D341Med (cell line): ENCODE data around the gene WNT3A.

Experiments used
- DNase-seq: peaks from one replicate; pipeline ENCODE4 v3.0.0; 2012; ENCODE audit warnings: low spot score

WNT3A gene

DNA sequence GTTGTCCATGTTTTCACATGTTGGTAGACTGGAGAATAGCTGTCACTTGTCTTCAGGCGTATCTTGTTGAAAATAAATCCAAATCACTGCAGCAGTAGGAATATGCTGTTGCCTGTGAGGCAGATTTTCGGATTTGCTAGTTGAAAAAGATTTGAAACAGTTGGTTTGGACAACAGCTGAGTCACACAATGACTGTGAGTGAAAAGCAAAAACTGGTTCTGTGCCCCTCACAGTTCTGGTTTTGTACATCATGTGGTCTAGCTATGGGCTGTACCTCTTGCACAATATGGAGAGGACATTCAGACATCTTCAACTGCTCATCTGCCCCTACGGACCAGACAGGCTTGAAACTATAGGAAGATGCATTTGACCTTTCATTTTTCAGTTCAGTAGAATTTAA lies 77.5 kb downstream of the WNT3A start:
- no peak for DNase-seq

DNA sequence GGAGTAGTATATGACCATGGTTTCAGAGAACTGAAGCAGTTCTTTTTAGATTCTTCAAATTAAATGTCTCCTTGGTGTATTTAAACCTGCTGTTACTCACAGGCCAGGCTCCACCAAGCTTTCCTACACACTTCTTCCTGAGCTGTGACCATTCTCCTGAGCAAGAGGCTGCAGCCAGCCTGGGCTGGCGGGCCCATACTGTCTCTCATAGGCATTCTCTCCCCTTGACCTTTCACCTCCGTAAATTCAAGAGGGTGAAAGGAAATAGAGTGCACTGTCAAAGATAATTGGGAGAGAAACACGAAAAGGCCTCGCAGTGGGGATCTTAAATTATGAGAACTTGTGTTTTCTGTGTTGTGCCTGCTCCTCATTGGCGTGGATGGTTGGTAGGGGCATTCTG lies 78.0 kb downstream of the WNT3A start:
- DNase-seq, result no peak

DNA sequence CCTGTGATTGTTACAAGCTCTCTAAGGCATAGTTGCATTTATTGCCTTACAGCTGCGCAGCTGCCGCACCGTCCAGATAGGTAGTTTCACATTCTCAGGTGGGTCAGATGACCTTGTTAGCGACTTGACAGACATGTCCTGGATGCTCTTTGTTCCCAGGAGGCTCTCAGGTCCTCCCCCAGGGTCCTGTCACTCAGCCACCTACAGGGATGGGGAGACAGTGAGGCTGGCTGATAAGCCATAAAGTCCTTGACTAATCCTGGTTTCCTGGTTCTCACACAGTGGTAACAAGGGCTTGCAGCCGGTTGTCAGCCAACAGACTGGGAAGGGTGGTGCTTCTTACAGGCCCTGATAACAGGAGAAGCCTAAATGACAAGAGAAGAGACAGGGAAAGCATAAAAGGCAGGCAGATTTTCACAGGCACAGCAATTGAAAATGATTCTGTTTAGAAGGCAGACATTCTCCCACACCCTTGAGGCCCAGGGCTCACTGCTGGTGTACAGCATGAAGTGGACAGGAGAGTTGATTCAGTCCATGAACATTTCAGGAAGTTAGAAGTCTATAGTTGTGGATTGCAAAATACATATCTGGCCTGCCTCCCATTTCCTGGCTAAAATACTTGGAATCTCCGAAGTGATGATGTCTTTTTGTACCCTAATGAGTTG lies 78.6 kb downstream of the WNT3A start:
- DNase-seq, result peak; percentile 67

DNA sequence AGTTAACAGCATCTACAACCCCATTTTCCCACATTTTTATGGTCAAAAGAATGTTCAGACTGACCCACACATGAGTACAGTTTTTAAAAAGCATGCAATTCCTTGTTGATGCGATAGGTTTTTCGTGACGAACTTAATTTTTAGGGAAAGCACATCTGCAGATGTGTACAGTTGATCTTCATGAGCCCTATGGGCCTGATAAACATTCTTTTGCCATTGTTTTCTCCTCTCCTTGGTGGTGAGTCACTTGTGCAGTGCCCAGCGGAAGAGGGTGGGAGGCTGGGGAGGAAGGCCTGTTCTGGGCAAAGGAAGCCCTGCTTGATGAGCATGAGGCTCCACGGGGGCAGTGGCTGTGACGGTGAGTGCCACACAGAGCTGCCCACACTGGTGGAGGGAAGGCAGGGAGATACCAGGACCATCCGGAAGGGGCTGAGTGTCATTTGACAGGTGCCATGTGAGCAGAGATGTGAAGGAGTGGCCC lies 81.0 kb downstream of the WNT3A start:
- no peak for DNase-seq

DNA sequence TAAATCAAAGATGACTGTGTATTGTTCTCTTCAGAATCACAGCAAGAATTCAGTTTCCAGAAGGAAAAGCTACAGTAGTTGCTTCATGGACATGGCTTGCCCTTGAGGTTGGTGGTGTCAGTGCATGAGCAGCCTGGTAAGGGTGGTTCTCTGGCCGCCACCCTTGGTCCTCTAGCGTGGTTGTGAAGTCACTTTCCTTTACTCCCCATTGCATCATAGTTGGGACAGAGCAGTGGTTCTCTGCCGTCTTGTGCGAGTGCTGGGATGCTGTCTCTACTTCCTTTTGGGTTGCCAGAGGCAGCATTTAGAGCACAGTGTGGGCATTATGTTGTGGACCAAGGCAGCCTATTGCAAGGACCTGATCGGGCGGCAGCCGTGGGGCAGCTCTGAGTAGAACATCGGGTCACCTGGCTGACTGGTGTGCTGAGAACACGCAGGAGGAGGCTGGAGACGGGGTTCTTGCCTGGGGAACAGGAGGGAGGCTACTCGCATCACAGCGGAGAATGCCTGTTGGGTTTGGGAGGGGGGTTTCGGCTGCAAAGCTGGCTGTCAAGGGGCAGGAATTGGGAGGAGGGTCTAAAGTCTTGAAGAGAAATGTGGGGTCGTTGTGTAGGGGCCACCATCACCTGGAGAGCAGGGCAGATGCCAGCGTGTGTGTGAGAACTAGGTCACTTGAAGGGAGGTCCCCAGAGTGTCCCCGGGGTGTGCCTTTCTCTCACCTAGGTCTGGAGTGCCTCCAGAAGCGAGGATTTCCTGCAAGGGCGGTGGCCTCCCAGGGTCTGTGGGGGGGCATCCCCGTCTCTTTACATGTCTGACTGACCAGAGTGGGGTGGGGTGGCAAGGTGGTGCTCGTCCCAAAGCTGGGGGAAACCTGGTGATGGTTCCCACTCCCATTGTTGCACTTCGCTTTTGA lies 82.0 kb downstream of the WNT3A start:
- DNase-seq, result no peak

DNA sequence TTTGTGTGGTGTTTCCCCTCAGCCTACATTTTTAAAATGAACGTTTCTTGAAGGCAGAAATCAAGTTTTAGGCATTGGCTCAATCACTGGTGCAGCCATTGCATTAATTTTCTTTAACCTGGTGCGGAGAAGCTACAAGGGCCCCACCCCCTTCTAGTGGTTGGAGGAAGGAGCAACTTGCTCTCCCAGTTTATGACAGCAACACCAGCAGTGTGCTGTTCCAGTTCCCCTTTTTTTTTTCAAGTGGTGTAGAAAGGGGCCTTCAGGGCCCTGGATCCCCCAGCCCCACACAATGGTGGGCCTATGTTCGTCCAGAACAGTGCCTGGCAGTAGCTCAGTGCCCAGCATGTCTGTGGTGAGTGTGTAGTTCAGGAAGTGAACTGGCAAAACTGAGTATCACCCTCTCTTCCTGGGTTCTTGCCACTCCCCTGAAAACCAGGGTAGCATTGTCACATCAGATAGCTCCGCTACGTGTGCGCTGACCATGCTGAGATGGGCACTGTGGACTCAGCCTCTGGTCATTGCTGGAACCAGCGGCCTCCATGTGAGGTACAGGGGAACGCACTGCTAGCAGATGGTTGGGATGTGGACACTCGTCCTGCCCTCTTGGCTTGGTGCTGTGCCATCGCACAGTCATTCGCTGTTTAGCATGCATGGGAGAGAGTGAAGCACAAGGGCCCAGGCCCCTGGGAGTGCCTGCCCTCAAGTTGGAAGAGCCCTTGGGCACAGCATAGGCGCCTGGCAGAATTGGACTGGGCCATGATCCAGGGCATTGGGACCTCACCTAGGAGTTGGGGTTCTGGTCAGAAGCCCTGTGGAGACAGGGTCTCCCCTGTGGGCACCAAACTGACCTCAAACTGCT lies 83.0 kb downstream of the WNT3A start:
- no peak for DNase-seq

DNA sequence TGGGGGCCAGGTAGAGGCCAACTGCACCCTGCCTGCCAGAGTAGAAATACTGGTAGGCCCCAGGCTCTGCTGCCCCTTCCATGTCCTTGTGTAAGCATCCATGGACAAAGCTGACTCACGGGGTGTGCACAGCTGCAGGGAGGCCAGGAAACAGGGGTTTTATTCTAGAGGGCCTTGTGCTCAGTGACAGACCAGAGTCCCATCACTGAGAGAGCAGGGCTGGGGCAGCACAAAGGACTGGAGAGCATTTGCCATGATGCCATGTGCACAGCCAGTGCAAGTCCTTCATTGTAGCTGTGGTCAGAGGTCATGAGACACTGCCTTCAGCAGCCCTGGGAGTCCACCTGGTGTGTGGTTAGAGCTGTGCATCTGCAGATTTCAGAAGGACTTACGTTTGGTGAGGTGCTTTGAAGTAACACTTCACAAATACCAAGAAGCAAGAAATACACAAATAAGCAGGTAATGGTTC lies 83.8 kb downstream of the WNT3A start:
- DNase-seq, result no peak

DNA sequence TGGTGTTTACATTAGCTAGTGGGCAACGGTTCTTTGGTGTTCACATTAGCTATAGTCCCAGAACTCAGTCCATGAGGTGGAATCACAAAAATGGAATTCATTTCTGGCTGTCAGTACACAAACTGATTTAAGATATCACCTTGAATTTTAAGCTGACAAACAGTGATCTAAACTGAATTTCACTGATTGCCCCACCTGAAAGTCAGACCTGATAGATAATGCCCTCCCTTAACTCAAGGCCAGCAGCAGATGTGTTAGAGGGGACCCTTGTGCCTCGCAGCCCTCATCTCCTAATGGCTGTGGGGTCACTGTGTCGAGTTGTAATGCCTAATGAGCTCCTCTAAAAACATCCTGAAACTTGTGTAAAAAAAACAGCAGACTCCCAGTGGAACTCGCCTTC lies 84.3 kb downstream of the WNT3A start:
- no peak for DNase-seq

DNA sequence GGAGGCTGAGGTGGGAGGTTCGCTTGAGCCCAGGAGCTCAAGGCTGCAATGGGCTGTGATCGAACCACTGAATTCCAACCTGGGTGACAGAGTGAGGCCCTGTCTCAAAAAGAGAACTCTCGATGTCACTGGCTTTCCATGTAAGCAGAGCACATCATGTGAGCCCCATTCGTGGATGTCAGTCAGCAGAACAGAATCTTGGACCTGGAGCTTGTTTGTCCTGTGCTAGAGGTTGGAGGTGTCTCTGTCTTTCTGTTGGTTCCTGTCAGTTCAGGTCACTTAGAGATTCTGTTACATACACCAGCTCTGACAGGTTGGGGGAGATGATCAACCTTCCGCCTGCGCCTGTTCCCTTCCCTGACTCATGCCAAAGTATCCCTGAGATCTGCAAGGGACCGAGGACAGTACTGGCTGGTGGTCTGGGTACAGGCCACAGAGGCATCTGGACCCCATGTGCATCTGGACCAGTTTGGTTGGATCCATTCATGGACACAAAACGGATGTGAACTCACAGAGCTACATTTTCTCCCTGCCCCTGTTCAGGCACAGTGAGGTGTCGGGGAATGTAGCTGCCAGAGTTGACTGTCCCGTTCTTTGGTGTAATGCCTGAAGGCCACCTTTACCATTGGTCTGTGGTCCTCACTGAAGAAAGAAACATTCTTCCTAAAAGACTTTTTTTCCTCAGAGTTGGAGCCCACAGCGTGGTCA lies 85.7 kb downstream of the WNT3A start:
- no peak for DNase-seq

DNA sequence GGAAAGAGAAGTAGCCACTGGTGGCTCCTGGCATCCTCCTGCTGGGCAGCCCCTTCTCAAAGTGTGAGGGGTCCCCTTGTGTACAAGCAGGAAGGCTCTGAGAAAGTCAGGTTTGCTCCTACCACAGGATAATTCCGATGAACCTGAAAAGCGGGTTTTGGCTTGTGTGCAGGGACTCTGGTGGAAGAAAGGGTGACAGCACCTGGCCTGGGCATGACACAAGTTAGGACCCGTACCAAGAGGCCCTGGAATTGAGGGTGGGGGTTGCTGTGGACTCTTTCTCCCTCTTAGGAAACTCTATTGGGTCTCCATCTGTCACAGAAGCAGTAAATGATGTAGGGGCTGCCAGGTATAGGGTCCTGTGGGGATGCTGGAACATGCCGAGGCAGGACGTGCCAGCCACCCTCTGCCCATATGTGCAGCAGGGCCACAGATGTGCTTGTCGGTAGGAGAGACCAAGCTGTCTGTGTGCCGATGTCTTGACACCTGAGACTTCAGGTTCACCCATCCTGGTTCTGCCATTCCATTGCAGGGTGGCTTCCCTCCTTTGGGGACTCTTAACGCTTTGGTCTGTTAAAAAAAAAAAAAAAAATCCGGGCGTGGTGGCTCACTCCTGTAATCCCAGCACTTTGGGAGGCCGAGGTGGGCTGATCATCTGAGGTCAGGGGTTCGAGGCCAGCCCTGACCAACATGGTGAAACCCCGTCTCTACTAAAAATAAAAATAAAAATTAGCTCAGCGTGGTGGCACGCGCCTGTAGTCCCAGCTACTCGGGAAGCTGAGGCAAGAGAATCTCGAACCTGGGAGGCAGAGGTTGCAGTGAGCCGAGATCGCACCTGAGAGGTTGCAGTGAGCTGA lies 86.5 kb downstream of the WNT3A start:
- DNase-seq, result peak; percentile 30

DNA sequence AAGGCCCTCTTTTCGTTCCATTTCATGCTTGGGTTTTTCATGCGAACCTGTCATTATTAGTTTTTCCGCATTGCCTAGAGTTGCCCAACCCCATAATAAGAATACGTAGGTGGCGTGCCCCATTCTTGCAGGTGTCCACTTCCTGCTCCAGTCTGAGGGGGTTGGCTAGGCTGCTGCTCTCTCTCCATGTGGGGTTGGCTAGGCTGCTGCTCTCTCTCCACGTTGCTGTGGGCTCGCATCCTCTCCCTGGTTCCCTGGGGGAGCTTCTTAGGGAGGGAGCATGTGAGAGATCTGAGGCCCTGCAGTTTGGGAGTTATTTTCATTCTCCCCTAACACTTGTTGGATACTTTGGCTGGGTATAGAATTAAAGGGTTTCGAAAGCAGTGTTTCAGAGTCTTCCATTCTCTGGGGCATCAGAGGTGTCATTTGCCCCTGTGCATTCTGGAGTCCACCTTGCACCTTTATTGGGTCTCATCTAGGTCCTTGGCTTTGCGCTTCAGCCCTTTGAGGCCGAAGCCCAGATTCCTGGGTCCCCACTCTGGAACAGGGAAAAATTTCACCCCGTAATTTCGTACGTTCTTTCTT lies 87.7 kb downstream of the WNT3A start:
- DNase-seq, result peak; percentile 27

DNA sequence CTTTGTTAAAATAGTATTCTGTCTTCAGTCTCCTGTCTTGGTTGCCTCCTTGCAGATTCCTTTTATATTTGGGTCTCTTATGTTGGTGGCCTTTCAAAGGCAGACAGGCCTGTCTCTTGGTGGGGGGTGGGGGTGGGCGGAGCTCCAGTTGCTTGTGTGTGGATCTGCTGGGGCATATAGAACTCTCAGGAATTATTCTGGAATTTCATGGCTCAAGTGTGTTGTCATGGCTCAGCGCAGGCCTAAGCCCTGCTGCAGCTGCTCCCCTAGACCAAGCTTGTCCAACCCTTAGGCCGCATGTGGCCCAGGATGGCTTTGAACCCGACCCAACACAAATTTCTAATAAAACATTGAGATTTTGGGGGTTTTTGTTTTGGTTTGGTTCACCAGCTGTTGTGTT lies 88.4 kb downstream of the WNT3A start:
- DNase-seq, result peak; percentile 25

DNA sequence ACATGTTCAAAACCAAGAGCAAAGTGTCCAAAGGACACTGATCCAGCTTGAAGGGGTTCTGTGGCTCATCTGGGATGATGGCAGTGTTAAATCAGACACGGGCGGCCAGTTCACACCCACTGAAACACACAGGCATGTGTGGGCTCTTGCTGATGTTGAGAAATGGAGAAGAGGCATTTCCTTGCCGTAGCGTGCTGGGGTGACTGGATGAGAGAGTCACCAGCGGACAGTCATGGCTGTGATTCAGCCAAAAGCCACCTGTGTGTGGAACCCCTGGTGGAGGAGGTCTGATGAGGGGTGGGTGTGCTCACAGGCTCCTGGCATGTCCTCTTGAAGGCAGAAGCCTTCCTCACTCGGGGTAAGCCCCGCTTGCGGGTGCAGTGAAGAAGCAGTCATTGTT lies 89.1 kb downstream of the WNT3A start:
- peak; percentile 35 for DNase-seq

DNA sequence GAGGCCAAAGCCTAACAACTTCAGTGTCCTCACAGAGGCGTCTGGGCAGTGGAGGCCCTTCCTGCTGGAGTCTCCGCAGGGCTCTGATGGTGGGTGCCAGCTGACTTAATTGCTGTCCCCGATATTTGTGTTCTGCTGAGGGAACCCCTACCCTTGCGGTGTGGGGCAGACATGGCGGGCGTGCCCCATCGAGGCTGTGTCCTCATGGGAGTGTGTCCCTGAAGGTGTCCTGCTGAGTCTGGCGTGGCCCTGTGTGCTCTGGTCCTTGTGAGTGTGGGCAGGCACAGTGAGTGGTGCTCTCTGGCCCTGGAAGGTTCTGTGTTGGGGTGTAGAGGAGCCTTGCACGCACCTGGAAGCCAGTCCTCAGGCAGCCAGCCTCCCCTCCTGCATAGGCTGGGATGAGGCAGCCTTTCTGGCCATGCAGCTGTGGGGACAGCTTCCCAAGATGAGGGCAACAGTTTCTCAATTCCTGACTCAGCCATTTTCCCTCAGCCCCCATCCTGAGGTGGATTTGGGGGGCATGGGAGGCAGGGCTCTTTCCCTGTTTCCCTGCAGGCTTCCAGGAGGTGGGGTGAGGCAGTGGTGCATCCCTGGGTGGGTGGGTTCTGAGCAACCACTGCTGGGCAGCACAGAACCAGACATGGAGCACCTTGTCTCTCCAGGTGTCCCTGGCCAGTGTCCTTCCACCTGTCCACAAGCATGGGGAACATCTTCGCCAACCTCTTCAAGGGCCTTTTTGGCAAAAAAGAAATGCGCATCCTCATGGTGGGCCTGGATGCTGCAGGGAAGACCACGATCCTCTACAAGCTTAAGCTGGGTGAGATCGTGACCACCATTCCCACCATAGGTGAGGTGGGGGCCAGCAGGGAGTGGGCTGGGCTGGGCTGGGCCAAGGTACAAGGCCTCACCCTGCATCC lies 89.9 kb downstream of the WNT3A start:
- peak; percentile 21 for DNase-seq

DNA sequence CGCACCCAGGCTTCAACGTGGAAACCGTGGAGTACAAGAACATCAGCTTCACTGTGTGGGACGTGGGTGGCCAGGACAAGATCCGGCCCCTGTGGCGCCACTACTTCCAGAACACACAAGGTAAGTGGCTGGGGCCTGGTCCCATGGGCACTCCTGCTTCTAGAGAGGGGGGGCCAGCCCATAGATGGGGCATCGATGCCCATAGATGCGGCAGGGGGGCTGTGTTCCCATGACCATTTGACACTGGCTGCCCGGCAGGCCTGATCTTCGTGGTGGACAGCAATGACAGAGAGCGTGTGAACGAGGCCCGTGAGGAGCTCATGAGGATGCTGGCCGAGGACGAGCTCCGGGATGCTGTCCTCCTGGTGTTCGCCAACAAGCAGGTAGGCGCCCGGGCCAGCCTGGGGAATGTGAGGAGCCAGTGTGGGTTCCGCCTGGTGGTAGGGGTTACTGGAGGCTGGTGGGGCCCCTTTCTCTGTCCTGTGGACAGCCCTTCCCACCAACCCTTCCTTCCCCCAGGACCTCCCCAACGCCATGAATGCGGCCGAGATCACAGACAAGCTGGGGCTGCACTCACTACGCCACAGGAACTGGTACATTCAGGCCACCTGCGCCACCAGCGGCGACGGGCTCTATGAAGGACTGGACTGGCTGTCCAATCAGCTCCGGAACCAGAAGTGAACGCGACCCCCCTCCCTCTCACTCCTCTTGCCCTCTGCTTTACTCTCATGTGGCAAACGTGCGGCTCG lies 90.7 kb downstream of the WNT3A start:
- DNase-seq, result peak; percentile 20

DNA sequence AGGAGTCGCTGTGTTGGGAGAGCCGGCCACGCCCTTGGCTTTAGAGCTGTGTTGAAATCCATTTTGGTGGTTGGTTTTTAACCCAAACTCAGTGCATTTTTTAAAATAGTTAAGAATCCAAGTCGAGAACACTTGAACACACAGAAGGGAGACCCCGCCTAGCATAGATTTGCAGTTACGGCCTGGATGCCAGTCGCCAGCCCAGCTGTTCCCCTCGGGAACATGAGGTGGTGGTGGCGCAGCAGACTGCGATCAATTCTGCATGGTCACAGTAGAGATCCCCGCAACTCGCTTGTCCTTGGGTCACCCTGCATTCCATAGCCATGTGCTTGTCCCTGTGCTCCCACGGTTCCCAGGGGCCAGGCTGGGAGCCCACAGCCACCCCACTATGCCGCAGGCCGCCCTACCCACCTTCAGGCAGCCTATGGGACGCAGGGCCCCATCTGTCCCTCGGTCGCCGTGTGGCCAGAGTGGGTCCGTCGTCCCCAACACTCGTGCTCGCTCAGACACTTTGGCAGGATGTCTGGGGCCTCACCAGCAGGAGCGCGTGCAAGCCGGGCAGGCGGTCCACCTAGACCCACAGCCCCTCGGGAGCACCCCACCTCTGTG lies 91.6 kb downstream of the WNT3A start:
- DNase-seq, result peak; percentile 30

DNA sequence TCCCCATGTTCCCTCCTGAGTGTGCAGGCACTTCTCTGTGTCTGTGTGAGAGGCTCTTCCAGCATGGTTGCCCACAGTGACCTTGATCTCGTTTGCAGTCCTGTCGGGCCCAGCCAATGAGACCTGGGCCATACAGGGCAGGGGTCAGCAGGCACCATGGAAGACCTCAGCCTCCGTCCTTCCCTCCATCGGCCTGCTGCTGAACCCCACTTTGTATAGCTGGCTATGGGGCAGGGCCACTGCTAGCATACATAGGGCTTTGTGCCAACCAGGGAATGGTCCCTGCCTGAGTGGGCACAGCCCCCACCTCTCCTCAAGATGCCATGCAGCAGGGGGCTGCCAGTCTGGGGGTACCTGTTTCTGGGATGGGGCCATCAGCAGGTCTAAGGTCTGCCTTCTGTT lies 92.5 kb downstream of the WNT3A start:
- peak; percentile 15 for DNase-seq
